Measurements from ENCODE around the gene SART3.
"Not testable (repeated sequence)": the region's sequence is repeated elsewhere in the genome, so short reads cannot be mapped to it uniquely, and the experiment has no call there.

Gene SART3

GRCh38 chr12:108518716-108519496 lies 42.1 kb downstream of the SART3 start:
- DNase-seq = no peak

GRCh38 chr12:108518101-108518715 lies 42.8 kb downstream of the SART3 start:
- DNase-seq = no peak

GRCh38 chr12:108517288-108518100 lies 43.5 kb downstream of the SART3 start:
- DNase-seq = no peak

- peak; percentile 2 to 27 (median 6) for DNase-seq
Observed at GRCh38 chr12:108516511-108517275, 44.3 kb downstream of the SART3 start.

- DNase-seq = peak; percentile 7 to 28 (median 8)
Observed at GRCh38 chr12:108515916-108516315, 45.1 kb downstream of the SART3 start.

- peak; percentile 99 to 100 (median 99) for DNase-seq
Observed at GRCh38 chr12:108514973-108515814, 45.8 kb downstream of the SART3 start, which contains the start of gene FICD. Gene FICD (plus strand): TSS chr12:108515277. CDS start chr12:108516973, 1,696 bp downstream.

- DNase-seq = no peak
Observed at GRCh38 chr12:108514468-108514972, 46.5 kb downstream of the SART3 start.

GRCh38 chr12:108511633-108512540 lies 49.1 kb downstream of the SART3 start:
- DNase-seq = peak; percentile 81 to 84 (median 83)

- peak in 1 of 3 donors; percentile 5 for DNase-seq
Observed at GRCh38 chr12:108510836-108511235, 50.1 kb downstream of the SART3 start.

- DNase-seq = no peak
Observed at GRCh38 chr12:108509806-108510205, 51.2 kb downstream of the SART3 start.

- DNase-seq = no peak
Observed at GRCh38 chr12:108507971-108508642, 52.9 kb downstream of the SART3 start.

GRCh38 chr12:108505129-108505528 lies 55.8 kb downstream of the SART3 start:
- DNase-seq = no peak

GRCh38 chr12:108502922-108503321 lies 58.1 kb downstream of the SART3 start:
- DNase-seq = no peak

- DNase-seq = no peak
Observed at GRCh38 chr12:108498136-108498535, 62.8 kb downstream of the SART3 start.

GRCh38 chr12:108495823-108496579 lies 65.0 kb downstream of the SART3 start:
- no peak for DNase-seq

- DNase-seq = peak; percentile 68 to 83 (median 77)
Observed at GRCh38 chr12:108495054-108495453, 65.9 kb downstream of the SART3 start.

GRCh38 chr12:108491256-108491655 lies 69.7 kb downstream of the SART3 start:
- no peak for DNase-seq

GRCh38 chr12:108487029-108487428 lies 73.9 kb downstream of the SART3 start:
- not testable (repeated sequence) for DNase-seq

- not testable (repeated sequence) for DNase-seq
Observed at GRCh38 chr12:108485371-108485770, 75.6 kb downstream of the SART3 start.
